GM18498 (cell line): Measurements from ENCODE around the gene TBX6.
"Not testable (repeated sequence)": the region's sequence is repeated elsewhere in the genome, so short reads cannot be mapped to it uniquely, and the experiment has no call there.

ENCODE experiments used
- ATAC-seq: cut with Tn5 transposase; IDR thresholded peaks from one replicate; pipeline ENCODE4 v1.9.1; 2021; ENCODE audit warnings: mild to moderate bottlenecking, moderate library complexity; ENCODE audit not compliant: unreplicated experiment

The TBX6 gene

DNA sequence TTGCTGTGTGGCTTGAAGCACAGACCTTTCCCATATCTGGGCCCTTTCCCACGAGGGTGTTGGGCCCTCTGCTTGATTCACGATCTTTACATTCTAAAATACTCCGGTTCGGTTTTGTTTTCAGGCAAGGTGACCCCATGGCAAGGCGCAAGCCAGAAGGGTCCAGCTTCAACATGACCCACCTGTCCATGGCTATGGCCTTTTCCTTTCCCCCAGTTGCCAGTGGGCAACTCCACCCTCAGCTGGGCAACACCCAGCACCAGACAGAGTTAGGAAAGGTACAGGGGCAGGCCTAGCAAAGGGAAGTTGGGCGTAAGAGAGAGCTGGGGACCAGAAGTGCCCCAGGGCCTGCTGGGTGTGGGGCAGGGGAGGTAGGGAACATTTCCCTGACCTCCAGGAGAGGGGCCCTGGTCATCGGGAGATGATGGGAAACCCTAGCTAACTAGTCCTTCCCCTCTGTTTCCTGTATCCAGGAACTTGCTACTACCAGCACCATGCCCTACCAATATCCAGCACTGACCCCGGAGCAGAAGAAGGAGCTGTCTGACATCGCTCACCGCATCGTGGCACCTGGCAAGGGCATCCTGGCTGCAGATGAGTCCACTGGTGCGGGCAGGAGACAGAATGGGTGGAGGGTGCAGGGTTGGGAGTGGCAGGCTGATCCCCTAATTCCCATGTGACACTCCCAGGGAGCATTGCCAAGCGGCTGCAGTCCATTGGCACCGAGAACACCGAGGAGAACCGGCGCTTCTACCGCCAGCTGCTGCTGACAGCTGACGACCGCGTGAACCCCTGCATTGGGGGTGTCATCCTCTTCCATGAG, 24.8 kb downstream of the TBX6 start:
- ATAC-seq: no peak

DNA sequence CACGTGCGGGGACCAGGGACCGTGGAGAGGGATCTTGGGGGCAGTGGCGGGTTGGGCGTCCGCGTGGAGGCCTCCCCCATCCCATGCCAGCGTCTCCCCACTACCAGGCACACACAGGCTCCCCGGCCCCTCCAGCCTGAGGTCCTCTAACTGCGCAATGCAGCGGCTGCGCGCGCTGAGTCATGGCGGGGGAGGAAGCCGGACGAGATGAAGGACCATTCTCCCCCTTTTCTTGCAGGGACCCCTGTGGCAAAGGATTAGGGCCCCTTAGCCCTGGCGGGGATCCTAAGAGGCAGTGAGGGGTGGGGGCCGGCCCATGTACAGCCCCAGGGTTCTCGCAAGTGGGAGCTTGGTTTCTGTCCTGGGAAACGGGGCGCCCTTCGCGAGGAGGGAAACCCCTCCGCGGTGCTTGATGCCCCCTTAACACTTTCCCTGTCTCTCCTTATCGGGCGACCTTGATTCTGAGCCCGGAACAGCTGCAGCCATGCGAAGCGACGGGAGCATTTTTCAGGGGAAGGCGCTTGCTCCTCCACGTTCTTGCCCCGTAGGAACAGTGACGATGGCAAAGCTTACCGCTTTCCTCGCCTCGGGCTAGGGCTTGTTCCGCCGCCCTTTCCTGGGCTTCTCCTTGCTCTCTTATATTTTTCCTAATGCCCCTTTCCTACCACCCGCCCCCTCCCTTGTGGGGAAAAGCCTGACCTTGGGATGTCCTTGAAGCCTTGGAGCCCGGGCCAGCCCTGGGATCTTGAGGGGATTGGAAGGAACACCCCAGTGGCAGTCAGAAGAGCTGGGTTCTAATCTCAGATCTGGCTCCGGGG, 25.6 kb downstream of the TBX6 start:
- no peak for ATAC-seq

DNA sequence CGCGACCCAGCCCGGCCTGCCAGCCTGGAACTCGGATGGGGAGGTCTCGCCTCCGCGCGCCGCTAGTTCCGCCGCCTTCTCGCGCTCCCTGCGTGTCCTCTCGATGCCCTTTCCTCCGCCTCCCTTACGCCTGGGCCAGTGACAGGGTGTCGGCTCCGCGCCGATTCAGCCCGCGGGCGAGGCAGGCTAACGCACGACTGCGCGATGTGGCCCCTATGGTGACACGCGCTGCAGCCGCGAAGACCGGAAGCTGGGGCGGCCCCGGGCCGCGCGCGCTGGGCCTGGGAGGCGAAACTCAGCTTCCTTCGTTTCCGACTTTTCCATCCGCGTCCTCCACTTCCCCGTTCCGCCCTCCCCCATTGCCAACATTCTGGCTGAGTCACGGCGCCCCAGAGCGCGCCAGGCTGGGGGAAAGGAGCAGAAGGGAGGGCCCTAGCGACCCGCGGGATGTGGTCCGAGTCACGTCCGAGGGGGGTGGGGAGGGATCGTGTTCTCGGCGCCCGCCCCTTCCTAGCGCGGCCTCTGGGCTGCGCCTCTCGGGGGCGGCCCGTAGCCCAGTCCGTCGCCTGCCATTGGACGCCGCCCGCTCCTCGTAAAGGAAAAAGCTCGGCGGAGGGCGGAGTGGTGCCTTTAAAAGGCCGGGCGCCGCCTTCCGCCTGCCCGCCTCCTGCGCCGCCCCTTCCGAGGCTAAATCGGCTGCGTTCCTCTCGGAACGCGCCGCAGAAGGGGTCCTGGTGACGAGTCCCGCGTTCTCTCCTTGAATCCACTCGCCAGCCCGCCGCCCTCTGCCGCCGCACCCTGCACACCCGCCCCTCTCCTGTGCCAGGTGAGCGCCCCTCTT, 26.4 kb downstream of the TBX6 start, which contains the start of gene ALDOA:
Gene ALDOA (plus strand): TSS at position 659 of the 841 bp plus-strand sequence. CDS start 1,138 bp downstream, outside the sequence.
- peak; percentile 76 for ATAC-seq

DNA sequence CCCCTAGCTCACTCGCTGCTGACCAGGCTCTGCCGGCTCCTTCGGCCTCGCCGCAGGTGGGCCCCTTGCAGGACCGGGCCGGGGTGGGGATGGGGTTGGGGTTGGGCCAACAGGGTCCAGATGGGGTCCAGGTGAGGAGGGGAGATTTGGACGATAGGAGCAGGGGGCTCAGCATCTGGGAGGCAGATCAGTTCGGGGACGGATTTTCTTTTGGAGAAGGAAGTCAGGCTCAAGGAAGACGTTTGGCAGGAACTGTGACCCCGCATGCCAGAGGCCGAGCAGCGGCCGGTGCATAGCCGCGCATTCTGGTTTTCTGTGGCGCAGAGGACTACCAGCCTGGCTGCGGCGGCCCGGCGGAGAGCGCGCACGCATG, 27.0 kb downstream of the TBX6 start:
- ATAC-seq: peak; percentile 1

DNA sequence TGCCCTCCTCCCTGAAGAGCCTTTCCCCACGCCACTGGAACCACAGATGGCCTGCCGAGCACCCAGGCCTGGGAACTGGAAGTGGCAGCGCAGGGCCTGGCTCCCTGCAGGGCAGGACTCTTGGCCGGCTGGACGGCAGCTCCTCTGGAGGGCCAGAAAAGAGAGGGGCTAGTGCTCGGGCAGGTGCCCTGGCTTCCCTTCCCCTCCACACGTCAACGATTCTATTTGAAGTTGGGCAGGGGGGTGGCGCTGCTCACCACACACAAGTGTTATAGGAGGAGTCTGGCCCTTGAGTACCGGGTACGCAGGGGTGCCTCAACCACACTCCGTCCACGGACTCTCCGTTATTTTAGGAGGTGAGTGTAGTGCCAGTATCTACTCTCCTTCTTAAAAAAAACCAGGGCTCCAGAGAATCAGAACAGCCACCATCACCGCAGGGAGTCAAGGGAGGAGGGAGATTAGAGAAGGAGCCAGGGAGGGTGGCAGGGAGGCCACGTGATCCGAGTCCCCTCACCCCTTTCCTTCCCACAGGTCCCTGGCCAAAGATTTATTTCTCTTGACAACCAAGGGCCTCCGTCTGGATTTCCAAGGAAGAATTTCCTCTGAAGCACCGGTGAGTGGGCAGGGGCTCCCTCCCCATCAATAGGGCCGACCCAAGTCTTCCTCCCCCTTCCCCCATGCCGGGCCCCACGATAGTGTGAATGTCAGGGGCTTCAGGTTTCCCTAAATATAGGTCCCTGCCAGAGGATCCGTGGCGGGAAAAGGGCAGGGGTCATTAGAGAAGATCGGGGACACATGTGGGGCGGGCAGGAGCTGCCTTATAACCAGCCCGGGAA, 27.6 kb downstream of the TBX6 start:
- ATAC-seq: peak; percentile 36

DNA sequence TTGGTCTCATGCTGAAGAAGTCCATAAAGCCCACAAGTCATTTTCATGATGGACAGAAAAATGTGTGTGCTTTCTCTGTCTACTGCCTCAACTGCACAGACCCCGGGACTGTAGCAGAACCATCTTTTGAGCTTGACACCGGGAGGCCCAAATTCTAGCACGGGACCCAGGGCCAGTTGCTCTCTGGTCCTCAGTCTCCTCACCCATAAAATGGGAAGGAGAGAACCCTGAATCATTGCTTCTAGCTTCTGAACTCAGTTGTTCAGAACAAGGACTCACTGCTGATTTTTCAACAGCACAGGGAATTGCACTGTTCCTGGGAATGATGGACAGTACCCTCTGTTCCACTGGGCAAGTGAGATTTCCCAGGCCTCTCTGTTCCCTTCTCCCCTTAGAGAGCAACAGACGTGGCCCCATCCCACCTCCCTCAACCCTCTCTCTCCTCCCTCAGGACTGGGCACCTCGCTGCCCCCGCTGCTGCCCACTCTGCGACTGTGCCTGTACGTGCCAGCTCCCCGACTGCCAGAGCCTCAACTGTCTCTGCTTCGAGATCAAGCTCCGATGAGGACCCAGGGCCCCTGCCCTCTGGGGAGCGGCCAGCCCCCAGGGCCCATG, 28.3 kb downstream of the TBX6 start:
- ATAC-seq: no peak

DNA sequence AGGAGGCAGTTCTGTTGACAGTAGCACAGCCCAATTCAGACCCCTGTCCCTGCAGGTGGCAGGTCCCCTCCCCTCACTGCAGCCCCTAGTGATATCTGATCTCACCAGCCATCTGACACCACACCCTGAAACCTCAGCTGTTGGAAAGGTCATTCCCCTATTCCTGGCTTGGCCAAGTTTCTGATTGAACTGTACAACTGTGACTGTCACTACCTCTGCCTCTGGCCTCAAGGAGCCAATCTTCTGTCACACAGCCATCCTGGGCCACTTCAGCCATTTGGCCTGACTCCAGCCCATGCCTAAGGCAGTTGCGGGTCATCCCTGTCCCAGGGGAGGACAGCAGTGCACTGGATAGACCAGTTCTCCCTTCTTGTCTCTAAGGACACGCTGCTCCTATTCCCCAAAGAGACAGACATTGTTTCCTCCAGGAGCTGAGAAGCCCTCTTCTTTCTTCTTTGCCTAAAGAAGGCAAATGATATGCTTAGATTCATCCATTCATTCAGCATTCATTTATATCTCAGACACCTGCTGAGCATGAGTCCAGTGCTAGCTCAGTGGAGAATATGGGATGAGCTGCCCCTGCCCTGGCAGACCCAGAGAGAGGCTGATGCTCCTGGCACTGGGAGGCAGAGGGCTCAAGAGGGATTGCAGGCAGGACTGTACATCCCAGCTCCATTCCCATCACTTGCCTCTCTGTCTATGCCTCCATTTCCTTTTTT, 30.7 kb downstream of the TBX6 start:
- ATAC-seq: no peak

DNA sequence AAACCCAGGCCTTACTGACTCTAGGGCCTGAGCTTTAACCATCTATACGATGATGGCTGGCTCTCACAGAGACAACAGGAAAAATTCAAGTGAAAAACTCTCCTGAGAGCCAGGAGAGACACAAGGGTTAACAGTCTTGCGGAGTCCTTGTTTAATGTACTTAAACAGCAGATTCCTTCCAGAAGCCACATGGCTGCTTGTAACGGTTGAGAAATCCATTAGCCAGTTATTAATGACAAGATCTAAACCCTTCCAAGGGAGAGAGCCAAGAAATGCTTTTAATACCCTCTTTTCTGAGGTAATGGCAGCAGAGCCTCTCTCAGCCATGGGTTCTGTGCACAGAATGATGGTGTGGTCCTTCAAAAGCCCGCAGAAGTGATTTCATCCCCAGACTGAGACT, 31.4 kb downstream of the TBX6 start:
- no peak for ATAC-seq

DNA sequence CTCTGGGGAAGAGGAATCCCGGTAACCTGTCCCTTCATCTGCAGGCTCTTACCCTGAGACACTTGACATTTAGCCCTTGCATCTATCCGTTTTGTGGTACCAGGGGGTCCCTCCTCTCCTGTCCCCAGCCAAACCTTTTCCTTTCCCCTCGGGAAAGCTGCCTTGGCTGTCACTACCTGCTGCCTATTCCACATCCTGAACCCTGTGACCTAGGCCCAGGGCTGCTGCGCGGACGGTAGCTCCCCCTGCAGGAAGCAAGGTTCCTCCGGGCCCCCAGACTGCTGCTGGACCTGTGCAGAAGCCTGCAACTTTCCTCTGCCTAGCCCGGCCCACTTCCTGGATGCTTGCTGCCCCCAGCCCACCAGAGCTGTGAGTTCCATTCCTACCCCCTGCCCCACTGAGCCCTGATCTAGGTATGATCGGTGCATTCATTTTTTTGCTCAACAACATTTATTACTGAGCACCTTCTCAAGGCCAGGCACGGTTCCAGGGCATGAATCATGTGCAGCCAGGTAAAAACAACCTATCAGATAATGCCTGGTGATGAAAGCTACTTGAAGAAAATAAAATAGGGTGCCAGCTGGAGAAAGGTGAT, 36.7 kb downstream of the TBX6 start:
- no peak for ATAC-seq

DNA sequence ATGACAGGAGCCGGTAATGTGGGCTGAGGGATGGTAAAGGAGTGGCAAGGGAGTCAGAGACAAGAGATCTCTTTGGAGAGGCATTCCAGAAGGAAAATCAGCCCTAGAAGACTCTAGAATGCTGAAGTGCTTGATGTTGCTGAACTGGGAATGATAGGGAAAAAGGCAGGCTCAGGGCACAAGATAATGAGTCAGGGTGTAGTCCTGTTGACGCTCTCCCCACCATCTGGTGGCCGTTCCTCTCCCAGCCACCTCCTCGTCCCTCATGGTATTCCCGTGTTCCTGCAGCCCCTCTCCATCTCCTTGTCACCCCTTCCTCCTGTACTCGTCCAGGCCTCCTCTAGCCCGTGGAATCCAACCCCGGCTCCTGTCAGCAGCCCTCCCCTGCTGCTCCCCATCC, 37.3 kb downstream of the TBX6 start:
- no peak for ATAC-seq

DNA sequence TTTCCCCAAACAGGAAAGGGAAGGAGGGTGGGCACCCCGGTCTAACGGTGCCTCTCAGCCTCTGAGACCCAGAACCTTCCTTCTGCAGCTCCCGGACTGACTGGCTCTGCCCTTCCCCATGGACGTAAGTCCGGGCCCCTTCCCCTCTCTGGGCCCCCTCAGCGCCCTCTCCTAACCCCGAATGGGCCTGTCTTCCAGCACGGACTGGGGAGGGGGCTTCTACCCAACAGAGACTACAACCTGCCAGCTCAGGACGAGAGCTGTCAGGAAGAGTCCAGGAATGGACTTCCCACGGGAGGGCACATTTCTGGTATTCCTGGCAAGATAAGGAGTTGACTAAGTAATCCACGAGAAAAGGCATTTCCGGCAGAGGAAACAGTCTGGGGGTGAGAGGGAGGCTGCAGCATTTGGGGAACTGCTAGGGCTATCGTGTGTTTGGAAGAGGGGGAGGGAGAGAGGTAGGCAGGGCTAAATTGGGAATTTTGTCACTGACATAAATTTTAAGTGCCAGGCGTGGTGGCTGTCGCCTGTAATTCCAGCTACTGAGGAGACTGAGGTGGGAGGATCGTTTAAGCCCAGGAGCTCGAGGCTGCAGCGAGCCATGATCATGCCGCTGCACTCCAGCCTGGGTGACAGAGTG, 38.2 kb downstream of the TBX6 start:
- no peak for ATAC-seq

DNA sequence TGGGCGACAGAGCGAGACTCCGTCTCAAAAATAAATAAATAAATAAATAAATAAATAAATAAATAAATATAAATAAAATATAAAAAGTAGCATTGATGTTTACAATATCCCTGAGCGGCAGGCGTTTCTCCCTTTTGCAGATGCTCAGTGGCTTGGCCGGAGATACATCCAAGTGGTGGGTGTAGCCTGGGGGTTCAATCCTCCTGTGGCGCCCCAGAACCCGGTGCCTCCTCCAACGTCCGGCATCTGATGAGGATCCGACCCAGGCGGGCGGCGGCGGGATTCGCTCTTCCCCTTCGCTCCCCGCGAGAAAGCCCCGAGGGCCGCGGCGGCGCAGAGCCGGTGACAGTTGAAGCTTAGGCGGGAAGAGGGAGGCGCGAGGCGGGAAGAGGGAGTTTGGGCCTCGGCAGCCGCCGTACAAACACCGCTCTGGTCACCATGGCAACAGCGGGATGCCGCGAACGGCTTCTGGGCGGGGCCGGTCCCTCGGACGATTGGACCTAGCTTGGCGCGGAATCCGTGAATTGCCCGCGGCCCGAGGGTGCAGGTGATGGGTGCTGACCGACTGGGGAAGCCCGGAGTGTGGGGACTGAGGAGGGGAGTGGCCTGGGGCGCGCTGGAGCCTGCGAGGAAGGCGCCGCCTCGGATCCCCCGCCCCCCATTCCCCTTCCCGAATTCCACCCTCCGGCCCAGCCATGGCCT, 38.9 kb downstream of the TBX6 start:
- peak; percentile 69 for ATAC-seq

DNA sequence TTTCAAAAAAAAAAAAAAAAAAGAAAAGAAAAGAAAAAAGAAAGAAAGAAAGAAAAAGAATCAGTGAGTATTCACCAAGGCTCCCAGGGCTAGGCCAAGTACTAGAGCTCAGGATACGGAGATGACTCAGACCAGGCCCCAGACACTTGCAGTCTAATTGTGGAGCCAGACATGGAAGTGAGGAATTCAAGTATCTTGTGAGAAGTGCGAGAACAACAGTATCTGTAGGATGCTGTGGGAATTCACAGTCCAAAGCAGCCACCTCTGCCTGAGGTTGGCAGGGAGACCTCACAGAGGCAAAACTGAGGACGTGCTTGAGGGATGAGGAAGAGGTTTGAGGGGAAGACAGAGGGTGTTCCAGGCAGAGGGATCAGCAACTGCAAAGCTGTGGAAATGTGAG, 40.2 kb downstream of the TBX6 start:
- ATAC-seq: no peak

DNA sequence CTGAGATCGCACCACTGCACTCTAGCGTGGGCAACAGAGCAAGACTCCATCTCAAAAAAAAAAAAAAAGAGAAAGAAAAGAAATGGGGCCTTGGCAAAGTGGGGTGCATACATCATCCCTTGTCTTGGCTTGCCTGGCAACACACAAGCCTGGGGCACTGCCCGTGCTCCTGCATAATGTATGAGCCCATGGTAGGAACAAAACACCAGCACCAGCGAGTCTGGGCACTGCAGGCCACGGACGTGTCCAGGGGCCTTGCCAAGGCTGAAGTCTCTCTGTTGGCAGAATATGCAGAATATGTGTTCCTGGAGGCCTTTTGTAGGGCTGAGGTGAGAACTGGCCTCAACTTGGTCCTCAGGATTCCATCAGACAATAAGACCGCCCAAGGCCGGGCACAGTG, 41.9 kb downstream of the TBX6 start:
- ATAC-seq: no peak

DNA sequence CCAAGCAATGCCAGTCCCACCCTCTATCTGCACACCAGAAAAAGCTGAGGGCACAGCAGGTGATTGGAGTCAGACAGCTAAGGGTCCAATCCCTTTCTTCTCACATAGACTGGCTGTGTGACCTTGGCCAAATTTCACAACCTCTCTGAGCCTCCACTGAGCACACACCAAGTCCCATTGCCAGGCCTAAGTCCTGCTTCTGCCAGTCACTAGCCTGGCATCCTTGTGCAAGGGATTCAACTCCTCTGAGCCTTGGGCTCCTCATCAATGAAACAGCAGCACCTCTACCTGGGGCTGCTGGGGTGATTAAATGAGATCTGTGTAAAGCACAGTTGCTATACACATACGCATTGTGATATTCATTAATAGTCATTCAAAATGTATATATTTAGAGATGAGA, 45.1 kb downstream of the TBX6 start:
- no peak for ATAC-seq

DNA sequence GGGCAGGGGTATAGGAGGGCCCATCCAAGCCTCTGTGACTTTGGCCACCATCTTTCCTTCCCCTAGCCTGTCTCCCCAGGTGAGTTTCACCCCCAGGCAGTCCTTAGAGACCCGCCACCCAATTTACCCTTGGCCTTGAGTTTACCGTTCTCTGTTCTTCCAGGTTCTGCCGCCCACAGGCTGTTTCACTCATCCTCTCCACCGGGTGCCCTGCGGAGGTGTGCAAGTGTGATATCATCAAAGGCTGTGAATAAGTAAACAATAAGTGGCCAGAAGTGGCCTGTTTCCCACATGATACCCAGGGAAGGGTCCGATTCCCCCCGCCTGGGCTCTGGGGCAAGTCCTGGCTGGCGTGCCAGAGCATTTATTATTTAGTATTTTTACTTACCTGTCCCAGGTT, 45.5 kb downstream of the TBX6 start:
- ATAC-seq: no peak

DNA sequence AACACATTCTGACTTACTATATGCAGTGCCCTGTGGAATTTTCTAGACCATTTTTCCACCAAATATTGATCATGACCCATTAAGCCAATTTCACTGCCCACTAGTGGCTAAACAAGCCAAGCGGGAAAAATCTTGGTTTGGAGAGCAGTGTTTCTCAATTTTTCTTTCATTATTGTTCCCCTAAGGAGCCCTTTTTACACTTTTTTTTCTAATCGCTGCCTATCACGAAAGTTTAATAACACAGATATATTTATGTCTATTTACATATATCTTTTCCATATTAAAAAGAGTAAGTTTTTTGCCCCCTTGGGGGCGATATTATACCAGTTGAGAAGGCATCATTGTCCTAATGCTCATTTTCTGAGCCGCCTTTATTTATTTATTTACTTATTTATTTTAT, 49.9 kb downstream of the TBX6 start:
- no peak for ATAC-seq

DNA sequence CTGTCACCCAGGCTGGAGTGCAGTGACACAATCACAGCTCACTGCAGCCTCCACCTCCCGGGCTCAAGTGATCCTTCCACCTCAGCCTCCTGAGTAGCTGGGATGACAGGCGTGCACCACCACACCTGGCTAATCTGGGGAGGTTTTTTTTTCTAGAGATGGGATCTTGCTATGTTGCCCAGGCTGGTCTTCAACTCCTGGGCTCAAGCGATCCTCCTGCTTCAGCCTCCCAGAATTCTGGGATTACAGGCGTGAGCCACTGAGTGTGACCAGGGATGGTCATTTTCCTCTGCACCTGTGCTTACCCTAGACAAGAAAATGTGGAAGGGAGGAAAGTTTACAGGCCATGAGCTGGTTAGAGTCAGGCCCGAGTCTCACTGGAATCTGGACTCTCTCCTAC, 51.0 kb downstream of the TBX6 start:
- not testable (repeated sequence) for ATAC-seq
